HEK293 (cell line): Measurements from ENCODE around the gene BEND4.

Experiments
- CTCF ChIA-PET: fragments of 350-600 bp; formaldehyde crosslinking; extraction: SDS; loops from one replicate; lab custom pipeline; 2021; ENCODE audit warnings: antibody characterized with exemption; lab: Yijun Ruan, JAX
- POLR2A ChIA-PET: fragments of 300-600 bp; formaldehyde crosslinking; extraction: SDS; loops from one replicate; lab custom pipeline; 2020; ENCODE audit warnings: antibody characterized with exemption, inconsistent platforms; lab: Yijun Ruan, JAX
- H3K27ac ChIP-seq: fragments of 200-500 bp; sonication (Bioruptor generic); 2 replicates; pipeline ENCODE4 v1.5.1; 2014; ENCODE audit warnings: low read depth, low read length, control low read depth, inconsistent platforms; ENCODE audit errors: extremely low read depth
- H3K36me3 ChIP-seq, 2 experiments: fragments of 200-500 bp in 1 of 2; sonication (Bioruptor generic) in 1 of 2; 1 replicate in 1 of 2; 2 replicates in 1 of 2; pipeline ENCODE4 v1.5.1; 2014 to 2017; ENCODE audit warnings: inconsistent platforms in 2 of 2, low read length in 2 of 2; ENCODE audit not compliant: control insufficient read depth in 2 of 2, insufficient read depth in 1 of 2
- H3K4me1 ChIP-seq: fragments of 200-500 bp; sonication (Bioruptor generic); 2 replicates; pipeline ENCODE4 v1.5.1; 2014; ENCODE audit warnings: mild to moderate bottlenecking, low read length, inconsistent platforms; ENCODE audit not compliant: control insufficient read depth, insufficient read depth
- H3K4me3 ChIP-seq: 2 replicates; pipeline ENCODE4 v1.5.1; 2011; ENCODE audit warnings: low read depth, mild to moderate bottlenecking, control low read depth, low read length, moderate library complexity
- H3K9me3 ChIP-seq: fragments of 200-500 bp; sonication (Bioruptor generic); 2 replicates; pipeline ENCODE4 v1.5.1; 2014; ENCODE audit warnings: low read depth, low read length, inconsistent platforms; ENCODE audit not compliant: control insufficient read depth, insufficient read depth
- CTCF ChIP-seq: fragments of 450-650 bp; formaldehyde crosslinking; IDR thresholded peaks from 2 replicates; pipeline ENCODE4 v1.5.1; 2016; ENCODE audit warnings: missing biosample characterization, missing genetic modification characterization
- GLI2 ChIP-seq: fragments of 450-650 bp; formaldehyde crosslinking; IDR thresholded peaks from 2 replicates; pipeline ENCODE4; 2017; ENCODE audit warnings: missing biosample characterization, missing genetic modification characterization, low read depth, borderline replicate concordance
- HOXC10 ChIP-seq: sonication (generic); formaldehyde crosslinking; IDR thresholded peaks from 2 replicates; pipeline ENCODE4 v1.8.1; 2023; ENCODE audit warnings: mild to moderate bottlenecking, missing genetic modification reagents
- PRDM6 ChIP-seq: fragments of 450-650 bp; formaldehyde crosslinking; IDR thresholded peaks from 2 replicates; pipeline ENCODE4 v1.5.1; 2017; ENCODE audit warnings: missing biosample characterization, missing genetic modification characterization
- ZBTB26 ChIP-seq: fragments of 450-650 bp; formaldehyde crosslinking; optimal IDR thresholded peaks from 2 replicates; pipeline ENCODE3; 2016; ENCODE audit warnings: missing biosample characterization, mild to moderate bottlenecking, missing genetic modification characterization
- ZBTB6 ChIP-seq: fragments of 450-650 bp; formaldehyde crosslinking; IDR thresholded peaks from 2 replicates; pipeline ENCODE4 v1.5.1; 2017; ENCODE audit warnings: missing biosample characterization, missing genetic modification characterization
- ZEB2 ChIP-seq: fragments of 450-650 bp; formaldehyde crosslinking; IDR thresholded peaks from 2 replicates; pipeline ENCODE4 v1.5.1; 2016; ENCODE audit warnings: missing biosample characterization, missing genetic modification characterization
- ZNF148 ChIP-seq: fragments of 450-650 bp; formaldehyde crosslinking; IDR thresholded peaks from 2 replicates; pipeline ENCODE4 v1.5.0; 2017; ENCODE audit warnings: missing biosample characterization, missing genetic modification characterization, borderline replicate concordance
- ZNF423 ChIP-seq: fragments of 450-650 bp; formaldehyde crosslinking; IDR thresholded peaks from 2 replicates; pipeline ENCODE4 v1.5.1; 2016; ENCODE audit warnings: missing biosample characterization, missing genetic modification characterization
- ZNF48 ChIP-seq: fragments of 450-650 bp; formaldehyde crosslinking; IDR thresholded peaks from 2 replicates; pipeline ENCODE4 v1.5.1; 2016; ENCODE audit warnings: missing biosample characterization, missing genetic modification characterization
- ZNF623 ChIP-seq: fragments of 450-650 bp; formaldehyde crosslinking; IDR thresholded peaks from 2 replicates; pipeline ENCODE4 v1.5.1; 2016; ENCODE audit warnings: missing biosample characterization, missing genetic modification characterization
- TF ChIP-seq, protein P1 (sequence below): fragments of 450-650 bp; formaldehyde crosslinking; IDR thresholded peaks from 2 replicates; pipeline ENCODE4 v1.5.1; 2017; ENCODE audit warnings: missing biosample characterization, missing genetic modification characterization

BEND4 gene

GRCh38 chr4:42078184-42078801 is 74.2 kb downstream of the BEND4 start:
- POLR2A ChIA-PET: no interaction called here
- Histone ChIP-seq H3K36me3 (peaks cover 0 to 19% of the 10 kb centered on the region in 2 experiments; a peak in 2 of 3 replicates), H3K4me1 (no peaks in the 10 kb centered on the region), H3K27ac (no peak overlapping the region), H3K4me3 (no peak overlapping the region), H3K9me3 (no peaks in the 10 kb centered on the region)
- TF ChIP-seq ZBTB26: no peak
- no peak for TF ChIP-seq ZNF423
- no peak for TF ChIP-seq PRDM6 (tag by site-specific recombination)
- no peak for TF ChIP-seq CTCF (tag by site-specific recombination)
- no peak for TF ChIP-seq ZNF623 (tag by site-specific recombination)
- CTCF ChIA-PET: interaction anchor here (0.7 kb wide), 1 partner anchor 194 kb away, joined by 10 read pairs; no protein-coding TSS in a partner anchor

GRCh38 chr4:42074294-42074693 is 78.2 kb downstream of the BEND4 start:
- H3K36me3 ChIP-seq: peaks cover 0 to 24% of the 10 kb centered on the region in 2 experiments
- no peak for TF ChIP-seq ZNF48 (tag by site-specific recombination)
- TF ChIP-seq, protein P1, sequence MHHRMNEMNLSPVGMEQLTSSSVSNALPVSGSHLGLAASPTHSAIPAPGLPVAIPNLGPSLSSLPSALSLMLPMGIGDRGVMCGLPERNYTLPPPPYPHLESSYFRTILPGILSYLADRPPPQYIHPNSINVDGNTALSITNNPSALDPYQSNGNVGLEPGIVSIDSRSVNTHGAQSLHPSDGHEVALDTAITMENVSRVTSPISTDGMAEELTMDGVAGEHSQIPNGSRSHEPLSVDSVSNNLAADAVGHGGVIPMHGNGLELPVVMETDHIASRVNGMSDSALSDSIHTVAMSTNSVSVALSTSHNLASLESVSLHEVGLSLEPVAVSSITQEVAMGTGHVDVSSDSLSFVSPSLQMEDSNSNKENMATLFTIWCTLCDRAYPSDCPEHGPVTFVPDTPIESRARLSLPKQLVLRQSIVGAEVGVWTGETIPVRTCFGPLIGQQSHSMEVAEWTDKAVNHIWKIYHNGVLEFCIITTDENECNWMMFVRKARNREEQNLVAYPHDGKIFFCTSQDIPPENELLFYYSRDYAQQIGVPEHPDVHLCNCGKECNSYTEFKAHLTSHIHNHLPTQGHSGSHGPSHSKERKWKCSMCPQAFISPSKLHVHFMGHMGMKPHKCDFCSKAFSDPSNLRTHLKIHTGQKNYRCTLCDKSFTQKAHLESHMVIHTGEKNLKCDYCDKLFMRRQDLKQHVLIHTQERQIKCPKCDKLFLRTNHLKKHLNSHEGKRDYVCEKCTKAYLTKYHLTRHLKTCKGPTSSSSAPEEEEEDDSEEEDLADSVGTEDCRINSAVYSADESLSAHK (tag by site-specific recombination): peak; percentile 91
- no peak for TF ChIP-seq GLI2
- no peaks in the 10 kb centered on the region for H3K9me3 ChIP-seq
- ChIA-PET POLR2A (no interaction called here), CTCF (interaction anchor here (0.5 to 0.7 kb wide), 2 partner anchors 107 to 380 kb away, joined by 3 to 5 read pairs; no protein-coding TSS in a partner anchor)
- no peak overlapping the region for H3K27ac ChIP-seq
- no peaks in the 10 kb centered on the region for H3K4me1 ChIP-seq
- H3K4me3 ChIP-seq: no peak overlapping the region

- CTCF ChIA-PET: no interaction called here
These were observed 82.0 kb downstream of the BEND4 start for GRCh38 chr4:42070463-42070862.

More at GRCh38 chr4:42070463-42070862, 82.0 kb downstream of the BEND4 start:
- H3K9me3 ChIP-seq: no peaks in the 10 kb centered on the region
- H3K4me1 ChIP-seq: no peaks in the 10 kb centered on the region
- H3K36me3 ChIP-seq: peaks cover 0 to 31% of the 10 kb centered on the region in 2 experiments; a peak in 2 of 3 replicates
- H3K27ac ChIP-seq: no peak overlapping the region
- no peak overlapping the region for H3K4me3 ChIP-seq
- TF ChIP-seq ZNF148 (no peak), ZEB2 (no peak), HOXC10 (CRISPR knock-in tag) (no peak), ZBTB6 (tag by site-specific recombination) (no peak)
- POLR2A ChIA-PET: no interaction called here
